ENCODE measurements around the gene VARS2.

DNA sequence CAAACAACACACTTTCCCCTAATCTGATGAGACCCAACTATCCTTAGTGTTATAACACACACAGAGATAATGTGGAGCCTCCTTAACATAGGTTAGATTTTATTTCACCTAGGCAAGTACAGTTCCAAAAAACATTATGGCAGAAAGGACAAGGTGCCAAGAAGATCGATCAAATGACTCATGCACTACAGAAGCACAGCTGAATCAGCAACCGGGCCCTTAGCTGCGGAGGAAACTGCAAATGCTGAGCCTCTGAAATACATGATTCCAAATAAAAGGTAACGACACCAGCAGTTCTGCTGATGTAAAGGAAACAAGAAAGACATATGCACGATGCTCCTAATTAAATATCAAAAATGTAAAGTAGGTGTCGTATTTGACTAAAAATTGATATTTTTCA is 49.6 kb downstream of the VARS2 start:
- TF ChIP-seq POLR2A (IDR thresholded peaks at IDR 0.05): no peak
- TF ChIP-seq, protein P1, sequence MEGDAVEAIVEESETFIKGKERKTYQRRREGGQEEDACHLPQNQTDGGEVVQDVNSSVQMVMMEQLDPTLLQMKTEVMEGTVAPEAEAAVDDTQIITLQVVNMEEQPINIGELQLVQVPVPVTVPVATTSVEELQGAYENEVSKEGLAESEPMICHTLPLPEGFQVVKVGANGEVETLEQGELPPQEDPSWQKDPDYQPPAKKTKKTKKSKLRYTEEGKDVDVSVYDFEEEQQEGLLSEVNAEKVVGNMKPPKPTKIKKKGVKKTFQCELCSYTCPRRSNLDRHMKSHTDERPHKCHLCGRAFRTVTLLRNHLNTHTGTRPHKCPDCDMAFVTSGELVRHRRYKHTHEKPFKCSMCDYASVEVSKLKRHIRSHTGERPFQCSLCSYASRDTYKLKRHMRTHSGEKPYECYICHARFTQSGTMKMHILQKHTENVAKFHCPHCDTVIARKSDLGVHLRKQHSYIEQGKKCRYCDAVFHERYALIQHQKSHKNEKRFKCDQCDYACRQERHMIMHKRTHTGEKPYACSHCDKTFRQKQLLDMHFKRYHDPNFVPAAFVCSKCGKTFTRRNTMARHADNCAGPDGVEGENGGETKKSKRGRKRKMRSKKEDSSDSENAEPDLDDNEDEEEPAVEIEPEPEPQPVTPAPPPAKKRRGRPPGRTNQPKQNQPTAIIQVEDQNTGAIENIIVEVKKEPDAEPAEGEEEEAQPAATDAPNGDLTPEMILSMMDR (IDR thresholded peaks at IDR 0.05 in 8 of 11, conservative IDR thresholded peaks at IDR 0.05 in 3 of 11): no peak
- no peak for TF ChIP-seq POLR2AphosphoS5 (IDR thresholded peaks at IDR 0.05)
